Calu3 (cell line): Measurements from ENCODE around the gene CDH19. TPM values are rescaled to one million over a fixed set of nuclear protein-coding genes. Genes with fewer than 3 reads are reported as not detected.

ENCODE experiments used
- BruUV-seq: library from RNA; stranded (reverse); fragments of 400-500 nt; replicated peaks from 2 replicates; lab custom pipeline; 2021; lab: Mats Ljungman, UMichigan
- CTCF ChIA-PET: fragments of 300-600 bp; sonication (Branson Sonifier 250); formaldehyde crosslinking; loops from one replicate; lab custom pipeline; 2022; ENCODE audit warnings: antibody characterized with exemption; lab: Charles Lee
- DNase-seq: peaks from one replicate; pipeline ENCODE4 v3.0.0; 2022
- H3K27ac Mint-ChIP-seq: one replicate; pipeline ENCODE4 v1.8.0; 2022; ENCODE audit warnings: mixed read lengths; ENCODE audit not compliant: unreplicated experiment
- H3K27me3 Mint-ChIP-seq: one replicate; pipeline ENCODE4 v1.8.0; 2022; ENCODE audit warnings: mixed read lengths; ENCODE audit not compliant: unreplicated experiment
- H3K36me3 Mint-ChIP-seq: one replicate; pipeline ENCODE4 v1.8.0; 2022; ENCODE audit warnings: mild to moderate bottlenecking, moderate library complexity, mixed read lengths; ENCODE audit not compliant: insufficient read depth, unreplicated experiment
- H3K4me1 Mint-ChIP-seq: one replicate; pipeline ENCODE4 v1.8.0; 2022; ENCODE audit warnings: mild to moderate bottlenecking, low read depth, mixed read lengths; ENCODE audit not compliant: unreplicated experiment
- H3K4me3 Mint-ChIP-seq: one replicate; pipeline ENCODE4 v1.8.0; 2022; ENCODE audit warnings: mild to moderate bottlenecking, low read depth, moderate library complexity, mixed read lengths; ENCODE audit not compliant: unreplicated experiment
- H3K9me3 Mint-ChIP-seq: one replicate; pipeline ENCODE4 v1.8.0; 2022; ENCODE audit warnings: low read depth, mixed read lengths; ENCODE audit not compliant: unreplicated experiment
- CTCF ChIP-seq: fragments of 200-600 bp; IDR thresholded peaks from one replicate; pipeline ENCODE4 v1.8.0; 2022; ENCODE audit warnings: antibody characterized with exemption; ENCODE audit not compliant: unreplicated experiment
- intact Hi-C: fragments of 100-400 bp; cut with micrococcal nuclease; formaldehyde crosslinking; loops from one replicate; pipeline ENCODE4 v1.10.0; 2022; ENCODE audit not compliant: unreplicated experiment
- total RNA-seq: library from RNA; stranded (reverse); gene quantifications from 2 replicates; pipeline ENCODE4 v1.2.3, GENCODE V29; 2022

CDH19 gene
- total RNA-seq, 1 experiment from 2014 or later, result 0.33 TPM

GRCh38 chr18:66553824-66554223, 50.1 kb downstream of the CDH19 start:
- peaks cover 8% of the 10 kb centered on the region for H3K4me1 Mint-ChIP-seq
- BruUV-seq, result no TSS peak
- no peak overlapping the region for H3K4me3 Mint-ChIP-seq
- CTCF ChIA-PET, result no interaction called here
- no peaks in the 10 kb centered on the region for H3K27me3 Mint-ChIP-seq
- no peak overlapping the region for H3K27ac Mint-ChIP-seq
- intact Hi-C loops, result no loop called here
- peaks cover 4% of the 10 kb centered on the region for H3K9me3 Mint-ChIP-seq
- no peaks in the 10 kb centered on the region for H3K36me3 Mint-ChIP-seq
- no peak for TF ChIP-seq CTCF
- no peak for DNase-seq

- Mint-ChIP-seq H3K27ac (no peak overlapping the region), H3K27me3 (no peaks in the 10 kb centered on the region), H3K9me3 (peaks cover 5% of the 10 kb centered on the region), H3K4me1 (peaks cover 8% of the 10 kb centered on the region), H3K36me3 (no peaks in the 10 kb centered on the region), H3K4me3 (no peak overlapping the region)
- BruUV-seq, result no TSS peak
- TF ChIP-seq CTCF, result no peak
- no peak for DNase-seq
- intact Hi-C loops, result no loop called here
- CTCF ChIA-PET, result no interaction called here
These were observed 53.5 kb downstream of the CDH19 start for GRCh38 chr18:66550366-66550765.

- Mint-ChIP-seq H3K9me3 (peaks cover 7% of the 10 kb centered on the region), H3K4me1 (peaks cover 8% of the 10 kb centered on the region), H3K27me3 (no peaks in the 10 kb centered on the region), H3K36me3 (no peaks in the 10 kb centered on the region), H3K4me3 (no peak overlapping the region), H3K27ac (no peak overlapping the region)
- CTCF ChIA-PET, result no interaction called here
- no peak for DNase-seq
- no peak for TF ChIP-seq CTCF
- intact Hi-C loops, result no loop called here
- no TSS peak for BruUV-seq
These were observed 55.1 kb downstream of the CDH19 start for GRCh38 chr18:66548747-66549146.

- TF ChIP-seq CTCF, result no peak
- no peak for DNase-seq
- Mint-ChIP-seq H3K9me3 (no peaks in the 10 kb centered on the region), H3K4me1 (no peaks in the 10 kb centered on the region), H3K27me3 (no peaks in the 10 kb centered on the region), H3K27ac (no peak overlapping the region), H3K4me3 (no peak overlapping the region), H3K36me3 (no peaks in the 10 kb centered on the region)
- CTCF ChIA-PET, result interaction anchor here (0.7 kb wide), 1 partner anchor 991 kb away, joined by 4 read pairs; no protein-coding TSS in a partner anchor
- BruUV-seq, result no TSS peak
- intact Hi-C loops, result no loop called here
These were observed 69.8 kb downstream of the CDH19 start for GRCh38 chr18:66534110-66534509.
